MM.1S (cell line): ENCODE measurements around the gene NFKBIZ.

ENCODE experiments used
- EZH2 ChIP-seq: fragments of 300-600 bp; sonication (generic); optimal IDR thresholded peaks from 2 replicates; pipeline ENCODE3; 2017; ENCODE audit warnings: low read depth, mild to moderate bottlenecking, antibody characterized with exemption, low read length, mixed read lengths
- TF ChIP-seq, protein P1 (sequence below): fragments of 300-600 bp; sonication (generic); IDR thresholded peaks from 2 replicates; pipeline ENCODE4 v1.5.1; 2016; ENCODE audit warnings: antibody characterized with exemption, low read length, mixed read lengths

DNA sequence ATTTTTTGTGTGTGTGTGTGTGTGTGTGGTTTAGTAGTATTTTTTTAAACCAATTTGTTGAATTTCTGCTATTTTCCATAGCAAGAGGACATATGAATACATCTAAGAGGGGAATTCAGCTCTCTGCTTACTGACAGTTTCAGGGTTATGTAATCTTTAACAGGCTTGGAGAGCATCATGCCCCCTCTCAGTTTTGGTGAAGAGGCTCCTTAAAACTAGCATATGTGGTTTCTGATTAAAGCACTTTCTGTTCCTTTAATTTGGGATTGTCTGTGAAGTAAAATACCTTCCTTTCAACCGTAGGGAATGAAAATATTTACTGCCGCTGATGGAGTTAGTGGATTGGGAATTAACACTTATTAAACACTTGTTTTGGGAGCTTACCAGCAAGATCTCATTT lies 19.4 kb upstream of the NFKBIZ start:
- no peak for TF ChIP-seq EZH2
- TF ChIP-seq, protein P1, sequence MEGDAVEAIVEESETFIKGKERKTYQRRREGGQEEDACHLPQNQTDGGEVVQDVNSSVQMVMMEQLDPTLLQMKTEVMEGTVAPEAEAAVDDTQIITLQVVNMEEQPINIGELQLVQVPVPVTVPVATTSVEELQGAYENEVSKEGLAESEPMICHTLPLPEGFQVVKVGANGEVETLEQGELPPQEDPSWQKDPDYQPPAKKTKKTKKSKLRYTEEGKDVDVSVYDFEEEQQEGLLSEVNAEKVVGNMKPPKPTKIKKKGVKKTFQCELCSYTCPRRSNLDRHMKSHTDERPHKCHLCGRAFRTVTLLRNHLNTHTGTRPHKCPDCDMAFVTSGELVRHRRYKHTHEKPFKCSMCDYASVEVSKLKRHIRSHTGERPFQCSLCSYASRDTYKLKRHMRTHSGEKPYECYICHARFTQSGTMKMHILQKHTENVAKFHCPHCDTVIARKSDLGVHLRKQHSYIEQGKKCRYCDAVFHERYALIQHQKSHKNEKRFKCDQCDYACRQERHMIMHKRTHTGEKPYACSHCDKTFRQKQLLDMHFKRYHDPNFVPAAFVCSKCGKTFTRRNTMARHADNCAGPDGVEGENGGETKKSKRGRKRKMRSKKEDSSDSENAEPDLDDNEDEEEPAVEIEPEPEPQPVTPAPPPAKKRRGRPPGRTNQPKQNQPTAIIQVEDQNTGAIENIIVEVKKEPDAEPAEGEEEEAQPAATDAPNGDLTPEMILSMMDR = no peak
